HG03442 (cell line): ENCODE results near the gene LY6G5B.

Experiments
- ATAC-seq: cut with Tn5 transposase; IDR thresholded peaks from one replicate; pipeline ENCODE4 v1.9.1; 2021; ENCODE audit warnings: mild to moderate bottlenecking, moderate library complexity; ENCODE audit not compliant: unreplicated experiment

LY6G5B gene

GRCh38 chr6:31662124-31662723 lies 7.6 kb upstream of the LY6G5B start:
- ATAC-seq, result no peak

GRCh38 chr6:31663126-31663960 lies 6.4 kb upstream of the LY6G5B start:
- no peak for ATAC-seq

GRCh38 chr6:31663961-31664789 lies 5.6 kb upstream of the LY6G5B start:
- no peak for ATAC-seq

- peak; percentile 27 for ATAC-seq
These were observed 4.8 kb upstream of the LY6G5B start, which contains the start of gene GPANK1 for GRCh38 chr6:31664790-31665500. Gene GPANK1, minus strand, starts transcription at chr6:31664997. Its CDS starts 519 bp downstream, at chr6:31664478.

- peak; percentile 83 for ATAC-seq
These were observed 4.1 kb upstream of the LY6G5B start, which contains the start of gene CSNK2B for GRCh38 chr6:31665501-31666336. Gene CSNK2B, plus strand, starts transcription at chr6:31666080. Its CDS starts 752 bp downstream, at chr6:31666832.

GRCh38 chr6:31666337-31666965 lies 3.3 kb upstream of the LY6G5B start:
- ATAC-seq, result no peak

- no peak for ATAC-seq
These were observed 6.6 kb downstream of the LY6G5B start for GRCh38 chr6:31676322-31676903.

- no peak for ATAC-seq
These were observed 7.1 kb downstream of the LY6G5B start for GRCh38 chr6:31676904-31677303.

- no peak for ATAC-seq
These were observed 8.2 kb downstream of the LY6G5B start for GRCh38 chr6:31677955-31678354.

GRCh38 chr6:31680226-31681134 lies 10.7 kb downstream of the LY6G5B start, which contains the start of gene LY6G5C:
Gene LY6G5C, minus strand, starts transcription at chr6:31681067. Its CDS starts 694 bp downstream, at chr6:31680373.
- no peak for ATAC-seq

GRCh38 chr6:31681135-31681671 lies 11.4 kb downstream of the LY6G5B start:
- ATAC-seq, result no peak

GRCh38 chr6:31683591-31683990 lies 13.8 kb downstream of the LY6G5B start:
- ATAC-seq, result no peak

- no peak for ATAC-seq
These were observed 16.7 kb downstream of the LY6G5B start for GRCh38 chr6:31686483-31686882.

- no peak for ATAC-seq
These were observed 17.5 kb downstream of the LY6G5B start for GRCh38 chr6:31687321-31687720.

GRCh38 chr6:31687860-31688693 lies 18.3 kb downstream of the LY6G5B start:
- no peak for ATAC-seq

- no peak for ATAC-seq
These were observed 19.7 kb downstream of the LY6G5B start for GRCh38 chr6:31689249-31690110.
